Cardiac fibroblast (primary cell): ENCODE results near the gene LRP1B.
A peak's percentile ranks its signal among the peaks of the same experiment; 100 is the strongest.

Experiments
- DNase-seq, 2 donors: peaks; one replicate each; pipeline versions ENCODE4 v3.0.0 to v3.0.0-alpha.2; 2010; ENCODE audit warnings: low read depth in 2 of 2
- H3K4me3 ChIP-seq, 2 donors: replicated peaks in 1 of 2; 1 replicate in 1 of 2; 2 replicates in 1 of 2; pipeline ENCODE4 v1.5.1; 2011; ENCODE audit warnings: low read depth in 2 of 2, low read length in 2 of 2, mild to moderate bottlenecking in 2 of 2, moderate library complexity in 1 of 2
- TF ChIP-seq, protein P1 (sequence below): IDR thresholded peaks from one replicate; pipeline ENCODE4 v1.5.1; 2011; ENCODE audit warnings: low read depth, mild to moderate bottlenecking, low read length, inconsistent platforms

Gene LRP1B

DNA sequence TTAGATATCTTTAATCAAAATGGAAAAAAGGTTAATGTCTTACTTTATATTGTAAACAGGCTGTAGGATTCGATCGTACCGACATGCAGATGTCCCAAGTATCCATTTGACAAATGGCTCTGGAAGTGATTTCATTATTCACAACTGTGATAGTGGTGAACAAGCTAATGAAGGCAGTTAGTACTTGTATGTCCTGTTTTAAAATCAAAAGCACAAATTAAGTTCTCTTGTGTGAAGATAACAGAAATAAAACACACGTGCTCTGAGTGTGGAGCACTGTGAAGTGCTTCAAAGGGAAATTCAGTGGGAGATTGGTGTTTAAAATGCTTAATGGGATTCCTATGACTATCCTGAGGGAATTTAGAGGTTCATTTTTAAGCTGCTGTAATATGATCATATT is 8.6 kb upstream of the LRP1B start:
- H3K4me3 ChIP-seq: no peak overlapping the region
- TF ChIP-seq, protein P1, sequence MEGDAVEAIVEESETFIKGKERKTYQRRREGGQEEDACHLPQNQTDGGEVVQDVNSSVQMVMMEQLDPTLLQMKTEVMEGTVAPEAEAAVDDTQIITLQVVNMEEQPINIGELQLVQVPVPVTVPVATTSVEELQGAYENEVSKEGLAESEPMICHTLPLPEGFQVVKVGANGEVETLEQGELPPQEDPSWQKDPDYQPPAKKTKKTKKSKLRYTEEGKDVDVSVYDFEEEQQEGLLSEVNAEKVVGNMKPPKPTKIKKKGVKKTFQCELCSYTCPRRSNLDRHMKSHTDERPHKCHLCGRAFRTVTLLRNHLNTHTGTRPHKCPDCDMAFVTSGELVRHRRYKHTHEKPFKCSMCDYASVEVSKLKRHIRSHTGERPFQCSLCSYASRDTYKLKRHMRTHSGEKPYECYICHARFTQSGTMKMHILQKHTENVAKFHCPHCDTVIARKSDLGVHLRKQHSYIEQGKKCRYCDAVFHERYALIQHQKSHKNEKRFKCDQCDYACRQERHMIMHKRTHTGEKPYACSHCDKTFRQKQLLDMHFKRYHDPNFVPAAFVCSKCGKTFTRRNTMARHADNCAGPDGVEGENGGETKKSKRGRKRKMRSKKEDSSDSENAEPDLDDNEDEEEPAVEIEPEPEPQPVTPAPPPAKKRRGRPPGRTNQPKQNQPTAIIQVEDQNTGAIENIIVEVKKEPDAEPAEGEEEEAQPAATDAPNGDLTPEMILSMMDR: no peak
- no peak for DNase-seq

DNA sequence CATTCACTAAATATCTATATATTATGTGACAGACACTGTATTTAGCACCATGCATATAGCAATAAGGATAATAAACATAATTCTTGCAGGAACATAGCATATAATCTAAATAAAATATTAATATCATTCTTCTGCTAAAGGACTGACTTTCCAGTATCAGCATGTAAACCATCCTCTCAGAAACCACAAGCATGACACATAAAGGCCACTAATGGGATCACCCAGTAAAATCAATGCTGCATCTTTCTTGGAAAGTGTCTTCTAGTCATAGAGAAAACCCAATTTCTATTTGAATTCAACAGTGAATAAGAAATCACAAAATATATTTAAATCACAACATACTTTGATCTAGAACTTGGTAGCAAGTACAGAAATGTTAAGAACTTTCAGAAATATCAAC is 5.8 kb upstream of the LRP1B start:
- TF ChIP-seq, protein P1: no peak
- no peak overlapping the region for H3K4me3 ChIP-seq
- no peak for DNase-seq

DNA sequence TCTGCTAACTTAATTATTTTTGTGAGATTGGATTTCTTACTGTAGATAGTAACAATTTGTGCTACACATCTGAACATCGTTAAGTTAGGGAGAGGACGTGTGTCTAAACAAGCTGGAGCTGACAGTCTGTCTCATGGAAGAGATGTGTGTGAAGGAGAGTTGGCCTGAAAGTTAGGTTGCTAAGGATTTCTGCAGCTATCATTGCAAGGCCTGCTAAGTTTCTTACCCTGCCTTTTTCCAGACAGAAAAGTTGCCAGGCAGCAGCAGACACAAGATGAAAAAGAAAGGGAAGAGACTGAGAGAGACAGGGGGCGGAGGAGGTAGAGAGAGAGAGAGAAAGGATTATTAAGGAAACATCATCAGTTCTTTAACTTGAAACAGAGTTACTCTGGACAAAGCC is 4.1 kb upstream of the LRP1B start:
- TF ChIP-seq, protein P1: no peak
- no peak overlapping the region for H3K4me3 ChIP-seq
- no peak for DNase-seq

DNA sequence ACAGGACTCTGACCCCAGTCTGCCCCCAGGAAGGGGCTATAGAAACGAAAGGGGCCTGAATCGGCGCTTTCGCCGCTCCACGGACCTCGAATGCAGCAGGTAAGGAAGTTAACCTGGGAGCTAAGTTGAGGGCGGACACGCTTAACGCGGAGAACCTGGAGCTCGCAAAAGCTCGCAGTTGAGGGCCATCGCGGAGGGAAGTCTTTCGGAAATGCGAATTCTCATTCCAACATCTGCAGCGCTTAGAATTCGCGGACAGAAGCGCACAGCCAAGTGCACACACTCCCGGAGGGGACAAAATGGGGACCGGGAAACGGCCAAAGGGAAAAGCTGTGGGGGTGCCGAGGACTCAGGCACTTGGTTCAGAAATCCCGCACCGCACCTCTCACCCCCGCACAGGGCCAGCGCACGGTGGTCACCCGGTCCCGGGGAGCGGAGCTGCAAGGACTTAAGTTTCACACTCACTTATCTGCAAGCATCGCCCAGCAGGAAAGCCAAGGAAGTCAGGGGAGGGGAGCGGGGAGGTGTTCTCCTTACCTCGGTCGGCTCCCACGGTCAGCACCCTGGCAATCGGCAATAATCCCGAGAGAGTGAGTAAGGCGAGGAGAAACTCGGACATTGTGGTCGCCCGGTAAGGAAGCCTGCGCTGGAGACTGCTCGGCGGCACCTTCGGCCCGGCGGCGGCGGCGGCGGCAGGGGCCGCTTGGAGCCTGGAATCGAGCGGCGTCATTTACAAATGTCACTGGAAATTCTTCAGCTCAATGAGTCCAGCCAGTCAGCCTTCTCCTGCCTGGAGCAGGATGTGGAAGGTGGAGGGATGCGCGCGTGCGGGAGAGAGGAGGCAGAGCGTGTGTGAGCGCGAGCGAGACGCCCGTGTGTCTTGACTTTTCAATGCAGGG is 456 bp downstream of the LRP1B start:
- TF ChIP-seq, protein P1: no peak
- H3K4me3 ChIP-seq: peak overlapping the region; percentile 49 to 50
- DNase-seq: peak; percentile 45 to 67

DNA sequence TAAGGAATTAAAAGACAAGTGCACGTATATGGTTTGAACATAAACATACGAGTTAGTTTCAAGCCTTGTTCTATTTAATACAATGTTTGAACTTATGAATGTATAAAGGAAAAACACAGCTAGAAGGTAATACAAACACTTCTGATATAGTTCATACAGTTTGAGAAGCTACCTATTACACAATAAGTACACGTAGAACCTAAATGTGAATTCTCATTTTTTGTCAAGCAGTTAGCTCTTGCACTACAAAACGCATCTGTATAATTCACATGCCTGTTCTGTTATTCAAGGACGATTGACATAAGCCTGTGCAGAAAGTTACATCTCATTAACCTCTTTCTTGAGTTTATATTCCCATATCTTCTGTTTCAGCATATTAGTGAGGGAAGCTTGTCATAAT is 2.7 kb downstream of the LRP1B start:
- no peak for DNase-seq
- TF ChIP-seq, protein P1: no peak
- H3K4me3 ChIP-seq: no peak overlapping the region

DNA sequence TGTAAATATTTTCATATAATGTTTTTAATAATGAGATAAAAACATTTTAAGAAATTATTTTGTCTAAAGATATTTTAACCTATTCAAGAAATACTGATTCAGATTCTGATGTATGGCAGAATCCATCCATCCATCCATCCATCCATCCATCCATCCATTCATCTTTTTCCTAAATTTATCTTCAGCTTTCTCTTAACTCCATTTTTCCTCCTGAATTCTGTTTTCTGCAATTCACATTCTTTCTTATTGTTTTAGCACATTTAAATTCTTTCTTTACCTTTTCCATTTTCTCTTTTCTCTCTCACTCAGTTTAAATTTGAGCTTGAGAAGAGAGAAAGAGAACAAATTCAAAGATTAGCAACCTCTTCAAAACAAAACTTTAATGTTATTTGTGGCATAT is 3.6 kb downstream of the LRP1B start:
- DNase-seq: no peak
- TF ChIP-seq, protein P1: no peak
- H3K4me3 ChIP-seq: no peak overlapping the region

DNA sequence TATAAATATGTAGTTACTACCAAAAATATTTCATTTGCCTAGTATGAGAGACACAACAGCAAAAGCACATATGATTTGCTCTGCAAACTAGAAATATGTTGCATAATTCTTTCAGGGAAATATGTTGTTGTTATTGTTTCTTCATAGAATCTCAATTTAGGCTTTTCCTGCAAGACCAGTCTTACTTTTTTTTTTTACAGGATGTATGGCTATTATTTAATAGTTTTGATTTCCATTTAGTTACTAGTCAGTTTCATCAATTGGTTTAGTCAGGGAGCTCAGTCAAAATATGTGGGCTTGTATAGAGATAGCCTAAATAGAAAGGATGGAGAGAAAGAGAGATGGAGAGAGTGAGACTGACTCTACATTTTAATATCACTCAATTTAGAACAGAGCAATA is 6.1 kb downstream of the LRP1B start:
- TF ChIP-seq, protein P1: no peak
- H3K4me3 ChIP-seq: no peak overlapping the region
- DNase-seq: no peak
